Measurements from ENCODE around the gene ACR.
A peak's percentile ranks its signal among the peaks of the same experiment; 100 is the strongest.

Gene ACR

GRCh38 chr22:50716290-50717024 is 21.5 kb upstream of the ACR start:
- no peak for DNase-seq

- DNase-seq, result peak in 7 of 56 donors; percentile 6 to 54 (median 31)
These were observed 20.2 kb upstream of the ACR start for GRCh38 chr22:50717709-50718351.

GRCh38 chr22:50718352-50718709 is 19.7 kb upstream of the ACR start:
- DNase-seq, result peak in 11 of 56 donors; percentile 18 to 56 (median 35)

- no peak for DNase-seq
These were observed 18.1 kb upstream of the ACR start for GRCh38 chr22:50719814-50720300.

GRCh38 chr22:50720301-50721256 is 17.4 kb upstream of the ACR start:
- DNase-seq, result peak in 1 of 56 donors; percentile 39

GRCh38 chr22:50721257-50721844 is 16.7 kb upstream of the ACR start:
- DNase-seq, result no peak

- DNase-seq, result no peak
These were observed 15.8 kb upstream of the ACR start for GRCh38 chr22:50722048-50722701.

GRCh38 chr22:50722716-50723428 is 15.1 kb upstream of the ACR start:
- DNase-seq, result no peak

GRCh38 chr22:50723991-50724390 is 14.0 kb upstream of the ACR start:
- no peak for DNase-seq

GRCh38 chr22:50724616-50725015 is 13.4 kb upstream of the ACR start:
- no peak for DNase-seq

- DNase-seq, result no peak
These were observed 12.4 kb upstream of the ACR start for GRCh38 chr22:50725597-50725996.

GRCh38 chr22:50726643-50727340 is 11.2 kb upstream of the ACR start:
- no peak for DNase-seq

- DNase-seq, result no peak
These were observed 10.1 kb upstream of the ACR start for GRCh38 chr22:50727678-50728522.

- no peak for DNase-seq
These were observed 9.5 kb upstream of the ACR start for GRCh38 chr22:50728523-50728931.

GRCh38 chr22:50729391-50730012 is 8.5 kb upstream of the ACR start:
- DNase-seq, result no peak

GRCh38 chr22:50730013-50730891 is 7.8 kb upstream of the ACR start:
- DNase-seq, result no peak

Data from nucleus accumbens (tissue), 56 donors.